H1 (cell line): ENCODE data around the gene NFKBIE. TPM values are rescaled to one million over a fixed set of nuclear protein-coding genes. Genes with fewer than 3 reads are reported as not detected.

Experiments
- CTCF ChIA-PET: fragments of 300-600 bp; sonication (Branson Sonifier 250); formaldehyde crosslinking; loops from one replicate; lab custom pipeline; 2021; ENCODE audit not compliant: partially characterized antibody; lab: Charles Lee
- POLR2A ChIA-PET: fragments of 300-600 bp; sonication (Branson Sonifier 250); formaldehyde crosslinking; loops from one replicate; lab custom pipeline; 2021; ENCODE audit warnings: inconsistent platforms; ENCODE audit not compliant: partially characterized antibody; lab: Charles Lee
- DNase-seq, 2 experiments: peaks; one replicate each; pipeline versions ENCODE4 v3.0.0 to v3.0.0-alpha.2; 2010 to 2022; ENCODE audit warnings: low spot score in 2 of 2, low read depth in 1 of 2, mixed read lengths in 1 of 2
- FAIRE-seq: peaks from 2 replicates; lab custom pipeline; 2011; peaks lifted over from hg19 to GRCh38; lab: Jason Lieb, UNC
- H2AFZ ChIP-seq: 2 replicates; pipeline ENCODE4 v1.8.1; 2012; ENCODE audit warnings: low read length, inconsistent platforms
- H2AK5ac ChIP-seq: 2 replicates; pipeline ENCODE4 v1.6.1; 2013; ENCODE audit warnings: low read depth, low read length
- H2BK120ac ChIP-seq: replicated peaks from 2 replicates; pipeline ENCODE3; 2013; ENCODE audit warnings: low read depth, low read length, inconsistent platforms
- H2BK12ac ChIP-seq: 2 replicates; pipeline ENCODE4 v1.6.1; 2013; ENCODE audit warnings: low read depth, low read length
- H2BK15ac ChIP-seq: 2 replicates; pipeline ENCODE4 v1.6.1; 2013; ENCODE audit warnings: low read length
- H2BK20ac ChIP-seq: 2 replicates; pipeline ENCODE4 v1.6.1; 2013; ENCODE audit warnings: low read length
- H2BK5ac ChIP-seq: 2 replicates; pipeline ENCODE4 v1.6.1; 2013; ENCODE audit warnings: low read depth, low read length
- H3K14ac ChIP-seq: 2 replicates; pipeline ENCODE4 v1.6.1; 2013; ENCODE audit warnings: inconsistent platforms; ENCODE audit not compliant: insufficient read length
- H3K18ac ChIP-seq: 2 replicates; pipeline ENCODE4 v1.6.1; 2013; ENCODE audit warnings: low read length; ENCODE audit errors: extremely low read depth
- H3K23ac ChIP-seq: 2 replicates; pipeline ENCODE4 v1.6.1; 2013; ENCODE audit warnings: inconsistent platforms; ENCODE audit not compliant: insufficient read length
- H3K23me2 ChIP-seq: 2 replicates; pipeline ENCODE4 v1.6.1; 2013; ENCODE audit warnings: low read depth, low read length
- H3K27ac ChIP-seq: 2 replicates; pipeline ENCODE4 v1.6.1; 2011; ENCODE audit warnings: low read depth, low read length, inconsistent platforms
- H3K27me3 ChIP-seq, 4 experiments: replicated peaks in 1 of 4; 1 replicate in 1 of 4; 2 replicates in 3 of 4; pipeline versions ENCODE4 v1.6.1 to v1.8.1; 2011 to 2013; ENCODE audit warnings: low read length in 3 of 4, mild to moderate bottlenecking in 3 of 4, inconsistent platforms in 2 of 4, mixed read lengths in 2 of 4, moderate library complexity in 1 of 4; ENCODE audit not compliant: control insufficient read depth in 3 of 4, insufficient read depth in 3 of 4; ENCODE audit errors: extremely low read depth in 1 of 4
- H3K36me3 ChIP-seq, 4 experiments: 2 replicates each; pipeline versions ENCODE4 v1.6.1 to v1.8.1; 2011 to 2013; ENCODE audit warnings: mild to moderate bottlenecking in 4 of 4, low read length in 3 of 4, moderate library complexity in 2 of 4, control low read depth in 1 of 4, inconsistent platforms in 1 of 4; ENCODE audit not compliant: insufficient read depth in 4 of 4, control insufficient read depth in 2 of 4
- H3K4ac ChIP-seq: replicated peaks from 2 replicates; pipeline ENCODE3; 2013; ENCODE audit warnings: low read length, low read depth, mixed read lengths, inconsistent platforms; ENCODE audit not compliant: insufficient read length
- H3K4me1 ChIP-seq, 4 experiments: replicated peaks in 1 of 4; 1 replicate in 1 of 4; 2 replicates in 3 of 4; pipeline versions ENCODE4 v1.6.1 to v1.8.1; 2011 to 2013; ENCODE audit warnings: low read length in 3 of 4, inconsistent platforms in 2 of 4, mixed read lengths in 1 of 4; ENCODE audit not compliant: insufficient read depth in 4 of 4, control insufficient read depth in 3 of 4
- H3K4me2 ChIP-seq, 2 experiments: 2 replicates each; pipeline versions ENCODE4 v1.6.1 to v1.8.1; 2011 to 2013; ENCODE audit warnings: low read depth in 2 of 2, low read length in 2 of 2, control low read depth in 1 of 2, inconsistent platforms in 1 of 2, mild to moderate bottlenecking in 1 of 2; ENCODE audit not compliant: insufficient read depth in 1 of 2
- H3K4me3 ChIP-seq, 4 experiments: fragments of 200-600, 300-600 bp in 1 of 4; sonication (generic), shearing (Covaris generic), sonication (Bioruptor Twin) in 1 of 4; 2 replicates each; pipeline versions ENCODE4 v1.5.1 to v1.8.1; 2011 to 2016; ENCODE audit warnings: low read length in 4 of 4, low read depth in 3 of 4, control low read depth in 2 of 4, inconsistent platforms in 2 of 4, mild to moderate bottlenecking in 2 of 4, mixed read lengths in 1 of 4, moderate library complexity in 1 of 4; ENCODE audit not compliant: insufficient read depth in 2 of 4; ENCODE audit errors: extremely low read depth in 1 of 4
- H3K56ac ChIP-seq: replicated peaks from 2 replicates; pipeline ENCODE3; 2013; ENCODE audit warnings: low read depth, mild to moderate bottlenecking, mixed read lengths, low read length, inconsistent platforms; ENCODE audit not compliant: insufficient read length
- H3K79me1 ChIP-seq: 2 replicates; pipeline ENCODE4 v1.6.1; 2013; ENCODE audit warnings: low read depth, low read length, control low read depth
- H3K79me2 ChIP-seq, 2 experiments: 2 replicates each; pipeline versions ENCODE4 v1.6.1 to v1.8.1; 2012 to 2013; ENCODE audit warnings: low read length in 2 of 2, mild to moderate bottlenecking in 2 of 2, inconsistent platforms in 1 of 2; ENCODE audit not compliant: insufficient read depth in 2 of 2, control insufficient read depth in 1 of 2
- H3K9ac ChIP-seq, 4 experiments: replicated peaks in 1 of 4; 1 replicate in 1 of 4; 2 replicates in 3 of 4; pipeline versions ENCODE4 v1.6.1 to v1.8.1; 2011 to 2013; ENCODE audit warnings: low read depth in 3 of 4, low read length in 3 of 4, control low read depth in 2 of 4, mild to moderate bottlenecking in 2 of 4, moderate library complexity in 2 of 4, inconsistent platforms in 1 of 4; ENCODE audit errors: extremely low read depth in 1 of 4
- H3K9me3 ChIP-seq, 2 experiments: 2 replicates each; pipeline versions ENCODE4 v1.6.1 to v1.8.1; 2012 to 2013; ENCODE audit warnings: mild to moderate bottlenecking in 2 of 2, moderate library complexity in 2 of 2, control low read depth in 1 of 2, inconsistent platforms in 1 of 2, low read depth in 1 of 2, low read length in 1 of 2, mixed read lengths in 1 of 2; ENCODE audit not compliant: insufficient read depth in 2 of 2
- H4K20me1 ChIP-seq, 2 experiments: replicated peaks in 1 of 2; 2 replicates each; pipeline versions ENCODE3 to v1.8.1; 2011 to 2013; ENCODE audit warnings: inconsistent platforms in 2 of 2, low read length in 2 of 2, mild to moderate bottlenecking in 1 of 2; ENCODE audit not compliant: insufficient read depth in 2 of 2, control insufficient read depth in 1 of 2
- H4K5ac ChIP-seq: 2 replicates; pipeline ENCODE4 v1.6.1; 2013; ENCODE audit warnings: low read length, low read depth, mixed read lengths, inconsistent platforms; ENCODE audit not compliant: insufficient read length
- H4K8ac ChIP-seq: 2 replicates; pipeline ENCODE4 v1.8.0; 2013; ENCODE audit warnings: mild to moderate bottlenecking, moderate library complexity, low read length, inconsistent platforms; ENCODE audit not compliant: insufficient read depth; ENCODE audit errors: extremely low read depth
- H4K91ac ChIP-seq: replicated peaks from 2 replicates; pipeline ENCODE3; 2013; ENCODE audit warnings: low read length, mixed read lengths, inconsistent platforms; ENCODE audit not compliant: insufficient read length
- ASH2L ChIP-seq: fragments of 200-600, 300-600 bp; sonication (generic); IDR thresholded peaks from one replicate; pipeline ENCODE4 v1.7.1; 2017; ENCODE audit warnings: low read length
- BRCA1 ChIP-seq: IDR thresholded peaks from 2 replicates; pipeline ENCODE4 v1.6.1; 2012; ENCODE audit warnings: low read depth, low read length, improper control_type of control experiment
- CBX5 ChIP-seq: fragments of 300-800, 300-1000 bp; sonication (generic); IDR thresholded peaks from 2 replicates; pipeline ENCODE4 v1.7.1; 2016; ENCODE audit warnings: antibody characterized with exemption, low read length, low read depth
- CEBPB ChIP-seq: IDR thresholded peaks from 2 replicates; pipeline ENCODE4 v1.6.1; 2012; ENCODE audit warnings: low read depth, low read length
- CHD2 ChIP-seq: IDR thresholded peaks from 2 replicates; pipeline ENCODE4 v1.6.1; 2012; ENCODE audit warnings: low read length, improper control_type of control experiment
- CREB1 ChIP-seq: IDR thresholded peaks from 2 replicates; pipeline ENCODE4 v1.6.1; 2012; ENCODE audit warnings: inconsistent platforms
- EGR1 ChIP-seq: IDR thresholded peaks from 2 replicates; pipeline ENCODE4 v1.6.1; 2011; ENCODE audit warnings: low read depth, low read length, borderline replicate concordance
- GABPA ChIP-seq: IDR thresholded peaks from 2 replicates; pipeline ENCODE4 v1.6.1; 2011; ENCODE audit warnings: mild to moderate bottlenecking, low read length, moderate library complexity, borderline replicate concordance; ENCODE audit not compliant: insufficient read depth
- GTF2F1 ChIP-seq: IDR thresholded peaks from 2 replicates; pipeline ENCODE4 v1.6.1; 2012; ENCODE audit warnings: low read depth, low read length, improper control_type of control experiment, borderline replicate concordance
- NANOG ChIP-seq: IDR thresholded peaks from 2 replicates; pipeline ENCODE4 v1.6.1; 2011; ENCODE audit warnings: low read length, low read depth, mild to moderate bottlenecking, inconsistent platforms; ENCODE audit not compliant: insufficient read depth, poor library complexity, severe bottlenecking
- RBBP5 ChIP-seq: IDR thresholded peaks from 2 replicates; pipeline ENCODE4 v1.7.1; 2012; ENCODE audit warnings: low read depth, mild to moderate bottlenecking, inconsistent platforms, low read length, moderate library complexity, borderline replicate concordance
- SRF ChIP-seq: IDR thresholded peaks from 2 replicates; pipeline ENCODE4 v1.6.1; 2011; ENCODE audit warnings: mild to moderate bottlenecking, low read depth, low read length, moderate library complexity
- TAF7 ChIP-seq: optimal IDR thresholded peaks from 2 replicates; pipeline ENCODE3; 2011; ENCODE audit warnings: low read depth, mild to moderate bottlenecking, inconsistent platforms, low read length, moderate library complexity, borderline replicate concordance
- WGBS, 2 experiments: shearing (Covaris generic) in 1 of 2; methylation state at CpG; one replicate each; pipeline versions ENCODE4 v1.1.6 to v1.1.7; 2013 to 2015; ENCODE audit warnings: low lambda C conversion rate in 2 of 2, mixed read lengths in 2 of 2, inconsistent platforms in 1 of 2, low coverage in 1 of 2, missing lambda C conversion rate in 1 of 2; ENCODE audit not compliant: insufficient replicate concordance in 2 of 2, insufficient coverage in 1 of 2, insufficient read length in 1 of 2; ENCODE audit errors: extremely low coverage in 1 of 2, missing lambda C conversion rate in 1 of 2; 5-methylcytosine and 5-hydroxymethylcytosine counted together
- polyA plus RNA-seq, 7 experiments: library from polyadenylated mRNA; depleted of rRNA in 3 of 7; stranded (reverse) in 5 of 7; unstranded in 2 of 7; fragments of >200 nt in 5 of 7; fragments of 200-250 nt in 2 of 7; gene quantifications; 1 replicate in 5 of 7; 2 replicates in 1 of 7; 4 replicates in 1 of 7; pipeline versions ENCODE4 v1.2.1 to v1.2.3, GENCODE V29; 2011 to 2013; ENCODE audit warnings: missing spikeins in 2 of 7, mixed read lengths in 2 of 7
- total RNA-seq: library from RNA; stranded (reverse); fragmentation: NEBNext Ultra II Directional; extraction: Animal tissue kit (Norgen Biotek cat#: 25700); gene quantifications from 2 replicates; pipeline ENCODE4 v1.2.1, GENCODE V29; 2021

Gene NFKBIE
- total and polyA plus RNA-seq, 2 of the 8 experiments (the other 6 are each of a cell fraction or from before 2014, with no cell fraction given), result 13.5 to 19.2 TPM

- Histone ChIP-seq H2BK20ac (no peak overlapping the region), H4K5ac (no peak overlapping the region), H3K4ac (no peak overlapping the region), H2BK120ac (no peak overlapping the region), H4K20me1 (peaks cover 1 to 2% of the 10 kb centered on the region in 2 experiments), H4K8ac (no peak overlapping the region), H2BK5ac (no peak overlapping the region), H3K4me2 (peak overlapping the region; percentile 4 to 57; a peak in 3 of 4 replicates), H2AK5ac (no peak overlapping the region), H4K91ac (peak overlapping the region; percentile 10), H2BK12ac (peak overlapping the region; percentile 82; the same call in 1 of the 2 replicates), H3K56ac (no peak overlapping the region), H3K4me3 (peak overlapping the region in 3 of 4 experiments; percentile 7 to 43 (median 17); a peak in 4 of 8 replicates), H3K36me3 (no peaks in the 10 kb centered on the region), H3K79me2 (peaks cover 0 to 10% of the 10 kb centered on the region in 2 experiments; a peak in 1 of 4 replicates), H3K14ac (no peak overlapping the region), H3K23me2 (peaks cover 14% of the 10 kb centered on the region), H3K27ac (no peak overlapping the region), H2BK15ac (peak overlapping the region; percentile 73; the same call in 1 of the 2 replicates), H3K79me1 (peaks cover 3% of the 10 kb centered on the region; the same call in 1 of the 2 replicates), H3K4me1 (peaks cover 16 to 46% (median 22%) of the 10 kb centered on the region in 4 experiments), H3K9ac (no peak overlapping the region), H3K18ac (no peak overlapping the region; the same call in 1 of the 2 replicates), H3K9me3 (no peaks in the 10 kb centered on the region), H3K23ac (no peak overlapping the region), H2AFZ (0 out of 2 replicates have a peak overlapping the region, but pooled peaks have one; percentile 36), H3K27me3 (peaks cover 0 to 3% (median 0%) of the 10 kb centered on the region in 4 experiments; a peak in 2 of 7 replicates)
- 12% methylated on average over 5 of the region's 5 CpGs; no CpG with 5 or more reads in 1 of the 2 experiments for WGBS, 2 experiments
- ChIA-PET POLR2A (interaction anchor here (1.1 to 12.0 kb wide), 16 partner anchors 10 to 74 kb away, joined by 3 to 138 read pairs (median 10); partner anchors contain the start of genes AARS2, HSP90AB1, SLC35B2 and SPATS1), CTCF (interaction anchor here (0.6 to 19.0 kb wide), 32 partner anchors 11 to 190 kb away, joined by 3 to 330 read pairs (median 6); partner anchors contain the start of genes AARS2, HSP90AB1, SLC35B2 and SPATS1)
- DNase-seq (peak in 1 of 2 experiments; percentile 89), FAIRE-seq (peak; percentile 94)
- no peak for TF ChIP-seq NANOG
- 0 out of 2 replicates have a peak, but pooled peaks have one; percentile 15 for TF ChIP-seq CREB1
- no peak for TF ChIP-seq CBX5
- TF ChIP-seq GABPA, result no peak
- no peak for TF ChIP-seq BRCA1
- TF ChIP-seq GTF2F1, result no peak
- peak; percentile 52 for TF ChIP-seq ASH2L
- TF ChIP-seq EGR1, result peak; percentile 23
- peak; percentile 47; the same call in 1 of the 2 replicates for TF ChIP-seq SRF
- no peak for TF ChIP-seq RBBP5
- TF ChIP-seq CEBPB, result no peak
- TF ChIP-seq CHD2, result no peak
- TF ChIP-seq TAF7, result no peak
These were observed 2.8 kb upstream of the NFKBIE start for GRCh38 chr6:44268095-44268628.
